K562 (cell line): Measurements from ENCODE around the gene VSIG10. TPM values are rescaled to one million over a fixed set of nuclear protein-coding genes. Genes with fewer than 3 reads are reported as not detected.

Experiments used
- ADNP ChIP-seq: fragments of 200-800 bp; sonication (Bioruptor generic); IDR thresholded peaks from 2 replicates; pipeline ENCODE4 v1.6.1; 2016; ENCODE audit warnings: missing genetic modification characterization, missing compliant biosample characterization
- ARNT ChIP-seq, 2 experiments: fragments of 450-650 bp; IDR thresholded peaks; 2 replicates each; pipeline ENCODE4 v1.6.1; 2016; ENCODE audit warnings: mild to moderate bottlenecking in 1 of 2
- CTBP1 ChIP-seq: fragments of 450-650 bp; IDR thresholded peaks from 2 replicates; pipeline ENCODE4 v1.6.1; 2016; ENCODE audit warnings: borderline replicate concordance
- ETS2 ChIP-seq: IDR thresholded peaks from 2 replicates; pipeline ENCODE4 v1.6.1; 2016; ENCODE audit warnings: borderline replicate concordance, missing genetic modification characterization, mild to moderate bottlenecking, moderate library complexity, missing compliant biosample characterization; ENCODE audit not compliant: poor library complexity, severe bottlenecking
- FOXP1 ChIP-seq: sonication (generic); formaldehyde crosslinking; IDR thresholded peaks from 2 replicates; pipeline ENCODE4 v1.8.0; 2022; ENCODE audit warnings: mild to moderate bottlenecking, missing genetic modification reagents
- GABPB1 ChIP-seq: sonication (generic); formaldehyde crosslinking; IDR thresholded peaks from 2 replicates; pipeline ENCODE4 v1.8.0; 2022; ENCODE audit warnings: mild to moderate bottlenecking, missing genetic modification reagents
- HDAC3 ChIP-seq: fragments of 450-650 bp; IDR thresholded peaks from 2 replicates; pipeline ENCODE4 v1.6.1; 2018; ENCODE audit warnings: borderline replicate concordance, mild to moderate bottlenecking, moderate library complexity; ENCODE audit not compliant: partially characterized antibody
- MEIS2 ChIP-seq: fragments of 450-650 bp; IDR thresholded peaks from 2 replicates; pipeline ENCODE4 v1.6.1; 2014; ENCODE audit warnings: mild to moderate bottlenecking; ENCODE audit not compliant: partially characterized antibody
- MYC ChIP-seq, 2 experiments: fragments of 250-450 bp in 1 of 2; sonication (Bioruptor Pico) in 1 of 2; IDR thresholded peaks; 2 replicates each; pipeline versions ENCODE4 v1.5.1 to v1.6.1; 2012 to 2021; ENCODE audit warnings: low read depth in 2 of 2, borderline replicate concordance in 1 of 2, improper control_type of control experiment in 1 of 2, low read length in 1 of 2, mild to moderate bottlenecking in 1 of 2, moderate library complexity in 1 of 2
- SMAD1 ChIP-seq: fragments of 150-350 bp; IDR thresholded peaks from 2 replicates; pipeline ENCODE4 v1.6.1; 2014; ENCODE audit warnings: low read length, low read depth; ENCODE audit not compliant: partially characterized antibody
- SMAD4 ChIP-seq: fragments of 250-450 bp; sonication (Bioruptor Pico); conservative IDR thresholded peaks from 2 replicates; pipeline ENCODE4 v1.8.0; 2021; ENCODE audit warnings: inconsistent platforms, mild to moderate bottlenecking, moderate library complexity
- SREBF2 ChIP-seq: sonication (generic); formaldehyde crosslinking; IDR thresholded peaks from 2 replicates; pipeline ENCODE4 v1.4.0; 2020; ENCODE audit warnings: mild to moderate bottlenecking, missing genetic modification reagents
- STAT5B ChIP-seq: fragments of 250-450 bp; sonication (Bioruptor Pico); IDR thresholded peaks from 2 replicates; pipeline ENCODE4 v1.8.0; 2021; ENCODE audit warnings: mild to moderate bottlenecking, inconsistent platforms
- TAL1 ChIP-seq: fragments of 450-650 bp; IDR thresholded peaks from 2 replicates; pipeline ENCODE4 v1.6.1; 2016; ENCODE audit warnings: mild to moderate bottlenecking
- XRCC4 ChIP-seq: IDR thresholded peaks from one replicate; pipeline ENCODE4 v1.6.1; 2011; ENCODE audit not compliant: insufficient read depth, insufficient read length; ENCODE audit errors: extremely low read depth
- YBX1 ChIP-seq: fragments of 450-650 bp; IDR thresholded peaks from 2 replicates; pipeline ENCODE4 v1.7.1; 2016; ENCODE audit warnings: mild to moderate bottlenecking
- ZFP91 ChIP-seq: sonication (generic); formaldehyde crosslinking; IDR thresholded peaks from 2 replicates; pipeline ENCODE4 v1.8.0; 2022; ENCODE audit warnings: mild to moderate bottlenecking, missing genetic modification reagents
- ZNF274 ChIP-seq: IDR thresholded peaks from 2 replicates; pipeline ENCODE4 v1.6.1; 2011; ENCODE audit warnings: low read depth, mild to moderate bottlenecking, low read length, moderate library complexity, borderline replicate concordance
- ZNF282 ChIP-seq: sonication (generic); formaldehyde crosslinking; IDR thresholded peaks from 2 replicates; pipeline ENCODE4 v1.8.1; 2023; ENCODE audit warnings: missing genetic modification reagents
- ZNF316 ChIP-seq: fragments of 450-650 bp; IDR thresholded peaks from 2 replicates; pipeline ENCODE4 v1.6.1; 2016
- ZNF347 ChIP-seq: fragments of 450-650 bp; formaldehyde crosslinking; IDR thresholded peaks from 2 replicates; pipeline ENCODE4 v1.4.0; 2020; ENCODE audit warnings: low read depth, mild to moderate bottlenecking, moderate library complexity
- ZNF586 ChIP-seq: fragments of 450-650 bp; formaldehyde crosslinking; conservative IDR thresholded peaks from 2 replicates; pipeline ENCODE4 v1.4.0; 2020; ENCODE audit warnings: mild to moderate bottlenecking, moderate library complexity
- polyA plus RNA-seq, 8 experiments: library from polyadenylated mRNA; depleted of rRNA in 4 of 8; stranded (reverse) in 5 of 8; unstranded in 3 of 8; fragments of >200 nt; fragmentation: Nextera tagmentation in 2 of 8; fragmentation: Illumina TruSeq in 1 of 8; extraction: Ambion mirVana in 2 of 8; extraction: Trizol in 1 of 8; gene quantifications; 2 replicates each; pipeline versions ENCODE4 v1.2.1 to v1.2.3, GENCODE V29; 2011 to 2014; ENCODE audit warnings: inconsistent platforms in 1 of 8, missing spikeins in 1 of 8
- total RNA-seq, 7 experiments: library from RNA; depleted of rRNA in 6 of 7; stranded (reverse); fragments of >200 nt in 6 of 7; fragmentation: Illumina TruSeq in 2 of 7; extraction: Trizol in 2 of 7; gene quantifications; 2 replicates each; pipeline versions ENCODE4 v1.2.1 to v1.2.3, GENCODE V29; 2011 to 2021; ENCODE audit warnings: low replicate concordance in 1 of 7
- TF ChIP-seq, protein P1 (sequence below): sonication (generic); formaldehyde crosslinking; IDR thresholded peaks from 2 replicates; pipeline ENCODE4 v1.8.0; 2022; ENCODE audit warnings: mild to moderate bottlenecking, missing genetic modification reagents, borderline replicate concordance
- TF ChIP-seq, protein P2 (sequence below): fragments of 450-650 bp; formaldehyde crosslinking; IDR thresholded peaks from 2 replicates; pipeline ENCODE4 v1.4.0; 2020; ENCODE audit warnings: mild to moderate bottlenecking, moderate library complexity

VSIG10 gene
- total and polyA plus RNA-seq, 9 of the 15 experiments (the other 6 are each of a cell fraction or from before 2014, with no cell fraction given): 4.1 to 8.8 (median 4.7) TPM

DNA sequence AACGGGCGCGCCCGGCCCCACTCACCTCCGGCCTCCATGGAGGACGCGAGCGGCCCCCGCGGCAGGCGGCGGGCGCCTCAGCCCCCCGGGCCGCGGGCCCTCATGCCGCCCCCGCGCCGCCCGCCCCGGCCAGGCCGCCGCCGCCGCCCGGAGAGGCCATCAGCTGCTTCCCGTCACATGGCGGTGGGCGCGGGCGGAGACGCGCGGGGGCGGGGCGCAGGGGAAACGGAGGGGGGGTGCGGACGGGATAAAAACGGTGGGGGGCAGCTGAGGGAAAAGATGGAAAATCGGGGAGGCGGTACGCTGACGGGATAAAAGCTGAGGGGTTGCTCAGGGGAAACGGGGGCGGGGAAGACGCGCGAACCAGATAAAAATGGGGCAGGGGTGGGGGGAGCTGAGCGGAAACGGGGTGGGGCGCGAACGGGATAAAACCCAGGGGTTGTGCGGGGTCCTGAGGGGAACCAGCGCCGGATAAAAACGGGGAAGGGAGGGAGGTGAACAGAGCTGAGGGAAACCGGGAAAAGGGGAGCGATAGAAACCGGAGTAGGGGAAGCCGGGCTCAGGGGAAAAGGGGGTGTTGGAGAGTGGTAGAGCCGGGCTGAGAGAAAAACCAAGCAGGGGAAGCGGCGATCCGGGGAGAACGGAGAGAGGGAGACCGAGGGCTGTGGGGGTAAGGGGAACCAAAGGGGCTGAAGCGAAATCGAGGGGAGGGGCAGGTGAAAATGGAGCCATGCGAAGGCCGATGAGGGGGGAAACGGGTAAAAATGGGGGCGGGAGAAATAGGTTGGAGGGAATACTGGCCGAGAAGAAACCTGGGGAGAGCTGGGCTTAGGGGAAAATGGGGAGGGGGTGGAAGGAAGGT lies 42.6 kb downstream of the VSIG10 start, which contains the start of gene WSB2 (continued):
- TF ChIP-seq, protein P1, sequence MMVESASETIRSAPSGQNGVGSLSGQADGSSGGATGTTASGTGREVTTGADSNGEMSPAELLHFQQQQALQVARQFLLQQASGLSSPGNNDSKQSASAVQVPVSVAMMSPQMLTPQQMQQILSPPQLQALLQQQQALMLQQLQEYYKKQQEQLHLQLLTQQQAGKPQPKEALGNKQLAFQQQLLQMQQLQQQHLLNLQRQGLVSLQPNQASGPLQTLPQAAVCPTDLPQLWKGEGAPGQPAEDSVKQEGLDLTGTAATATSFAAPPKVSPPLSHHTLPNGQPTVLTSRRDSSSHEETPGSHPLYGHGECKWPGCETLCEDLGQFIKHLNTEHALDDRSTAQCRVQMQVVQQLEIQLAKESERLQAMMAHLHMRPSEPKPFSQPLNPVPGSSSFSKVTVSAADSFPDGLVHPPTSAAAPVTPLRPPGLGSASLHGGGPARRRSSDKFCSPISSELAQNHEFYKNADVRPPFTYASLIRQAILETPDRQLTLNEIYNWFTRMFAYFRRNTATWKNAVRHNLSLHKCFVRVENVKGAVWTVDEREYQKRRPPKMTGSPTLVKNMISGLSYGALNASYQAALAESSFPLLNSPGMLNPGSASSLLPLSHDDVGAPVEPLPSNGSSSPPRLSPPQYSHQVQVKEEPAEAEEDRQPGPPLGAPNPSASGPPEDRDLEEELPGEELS: no peak
- no peak; the same call in 1 of the 2 replicates for TF ChIP-seq TAL1
- no peak for TF ChIP-seq SREBF2 (CRISPR knock-in tag)
- no peak for TF ChIP-seq FOXP1 (CRISPR knock-in tag)
- no peak for TF ChIP-seq ZNF282 (CRISPR knock-in tag)
- no peak; the same call in 1 of the 2 replicates for TF ChIP-seq GABPB1 (CRISPR knock-in tag)
- TF ChIP-seq XRCC4: no peak
- TF ChIP-seq ZNF586 (CRISPR knock-in tag): no peak
- no peak for TF ChIP-seq STAT5B (CRISPR knock-in tag)
- no peak for TF ChIP-seq HDAC3
- no peak for TF ChIP-seq SMAD4 (CRISPR knock-in tag)
- no peak for TF ChIP-seq SMAD1
- TF ChIP-seq ETS2: no peak
- 0 out of 2 replicates have a peak, but pooled peaks have one; percentile 34 for TF ChIP-seq MYC (IDR thresholded peaks at IDR 0.05; ENCODE audit: low read depth, low read length)
- no peak for TF ChIP-seq MYC (CRISPR knock-in tag; IDR thresholded peaks at IDR 0.05; ENCODE audit: borderline replicate concordance, low read depth)
- TF ChIP-seq CTBP1: no peak
- TF ChIP-seq ARNT (IDR thresholded peaks at IDR 0.05): peak in 1 of 2 experiments; percentile 39; a peak in 1 of 4 replicates
- no peak for TF ChIP-seq ZNF347 (CRISPR knock-in tag)
- no peak for TF ChIP-seq MEIS2
- TF ChIP-seq YBX1: no peak
- TF ChIP-seq ADNP (tag): no peak
- TF ChIP-seq, protein P2, sequence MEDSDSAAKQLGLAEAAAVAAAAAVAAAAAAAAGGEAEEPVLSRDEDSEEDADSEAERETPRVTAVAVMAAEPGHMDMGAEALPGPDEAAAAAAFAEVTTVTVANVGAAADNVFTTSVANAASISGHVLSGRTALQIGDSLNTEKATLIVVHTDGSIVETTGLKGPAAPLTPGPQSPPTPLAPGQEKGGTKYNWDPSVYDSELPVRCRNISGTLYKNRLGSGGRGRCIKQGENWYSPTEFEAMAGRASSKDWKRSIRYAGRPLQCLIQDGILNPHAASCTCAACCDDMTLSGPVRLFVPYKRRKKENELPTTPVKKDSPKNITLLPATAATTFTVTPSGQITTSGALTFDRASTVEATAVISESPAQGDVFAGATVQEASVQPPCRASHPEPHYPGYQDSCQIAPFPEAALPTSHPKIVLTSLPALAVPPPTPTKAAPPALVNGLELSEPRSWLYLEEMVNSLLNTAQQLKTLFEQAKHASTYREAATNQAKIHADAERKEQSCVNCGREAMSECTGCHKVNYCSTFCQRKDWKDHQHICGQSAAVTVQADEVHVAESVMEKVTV: no peak
- no peak for TF ChIP-seq ZFP91 (CRISPR knock-in tag)
- no peak for TF ChIP-seq ZNF274
- no peak for TF ChIP-seq ZNF316
